Body of pancreas (tissue), 4 donors: Measurements from ENCODE around the gene TSHZ2. TPM values are rescaled to one million over a fixed set of nuclear protein-coding genes. Genes with fewer than 3 reads are reported as not detected.
A peak's percentile ranks its signal among the peaks of the same experiment; 100 is the strongest.

ENCODE experiments used
- ATAC-seq: fragments of 150-250 bp; one replicate; pipeline ENCODE4 v1.9.1; 2016
- DNase-seq, 4 donors: peaks; one replicate each; pipeline ENCODE4 v3.0.0-alpha.2; 2019
- H3K27ac ChIP-seq, 4 donors: fragments of 200-600 bp; sonication (generic); 1 replicate in 3 of 4; 2 replicates in 1 of 4; pipeline versions ENCODE4 v1.5.1 to v1.6.1; 2016 to 2019; ENCODE audit warnings: mild to moderate bottlenecking in 1 of 4, mixed read lengths in 1 of 4, moderate library complexity in 1 of 4
- H3K27me3 ChIP-seq, 2 donors: fragments of 200-600 bp; sonication (generic); one replicate each; pipeline ENCODE4 v1.6.0; 2016; ENCODE audit warnings: mild to moderate bottlenecking in 1 of 2
- H3K36me3 ChIP-seq, 2 donors: fragments of 200-600 bp; sonication (generic); replicated peaks in 1 of 2; 2 replicates each; pipeline ENCODE4 v1.5.1; 2016; ENCODE audit warnings: low read depth in 2 of 2; ENCODE audit not compliant: insufficient read depth in 1 of 2
- H3K4me1 ChIP-seq: fragments of 200-600 bp; sonication (generic); one replicate; pipeline ENCODE4 v1.6.0; 2016
- H3K4me3 ChIP-seq, 2 donors: fragments of 200-600 bp; sonication (generic); 1 replicate in 1 of 2; 2 replicates in 1 of 2; pipeline ENCODE4 v1.5.1; 2016 to 2019
- H3K9me3 ChIP-seq, 3 donors: fragments of 200-600 bp; sonication (generic); 1 replicate in 2 of 3; 2 replicates in 1 of 3; pipeline ENCODE4 v1.5.1; 2016
- POLR2A ChIP-seq, 3 donors: fragments of 450-650 bp; IDR thresholded peaks; one replicate each; pipeline ENCODE4 v1.6.1; 2016; ENCODE audit warnings: antibody characterized with exemption in 3 of 3, mild to moderate bottlenecking in 2 of 3
- WGBS, 2 donors: methylation state at CpG; one replicate each; pipeline ENCODE4 v1.1.5; 2017; 5-methylcytosine and 5-hydroxymethylcytosine counted together
- intact Hi-C: fragments of 100-400 bp; cut with DNase I; formaldehyde crosslinking; loops from one replicate; pipeline ENCODE4 v1.15.1; 2023
- total RNA-seq, 2 donors: library from RNA; depleted of rRNA; stranded (reverse); fragments of >200 nt; gene quantifications; one replicate each; pipeline ENCODE4 v1.1.0, GENCODE V29; 2016
- TF ChIP-seq, protein P1 (sequence below), 7 experiments: fragments of 450-650 bp in 4 of 7; fragments of 200-600 bp in 3 of 7; sonication (generic) in 3 of 7; IDR thresholded peaks; one replicate each; pipeline ENCODE4 v1.5.1; 2016 to 2019; ENCODE audit warnings: antibody characterized with exemption in 7 of 7

Gene TSHZ2
- total RNA-seq, 2 donors from 2014 or later, result 6.0 to 9.6 TPM

DNA sequence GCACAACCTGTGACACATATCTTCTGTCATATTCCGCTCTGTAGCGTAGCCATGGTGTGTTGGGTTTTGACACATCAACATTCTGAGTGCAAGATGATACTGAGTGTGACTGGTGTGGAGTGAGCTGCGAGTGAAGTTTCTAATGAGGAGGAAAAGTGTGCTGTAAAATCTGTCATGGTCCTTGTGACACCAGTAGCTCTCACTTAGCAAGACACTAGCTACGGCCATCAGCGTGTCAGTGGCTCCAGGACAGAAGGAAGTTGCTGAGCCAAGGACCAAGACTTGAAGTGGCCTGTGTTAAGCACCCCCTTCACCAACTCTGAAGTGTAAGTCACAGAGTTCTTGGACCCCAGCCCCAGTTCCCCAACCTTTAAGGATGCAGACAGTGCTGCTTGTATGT is 72.1 kb downstream of the TSHZ2 start:
- TF ChIP-seq, protein P1, sequence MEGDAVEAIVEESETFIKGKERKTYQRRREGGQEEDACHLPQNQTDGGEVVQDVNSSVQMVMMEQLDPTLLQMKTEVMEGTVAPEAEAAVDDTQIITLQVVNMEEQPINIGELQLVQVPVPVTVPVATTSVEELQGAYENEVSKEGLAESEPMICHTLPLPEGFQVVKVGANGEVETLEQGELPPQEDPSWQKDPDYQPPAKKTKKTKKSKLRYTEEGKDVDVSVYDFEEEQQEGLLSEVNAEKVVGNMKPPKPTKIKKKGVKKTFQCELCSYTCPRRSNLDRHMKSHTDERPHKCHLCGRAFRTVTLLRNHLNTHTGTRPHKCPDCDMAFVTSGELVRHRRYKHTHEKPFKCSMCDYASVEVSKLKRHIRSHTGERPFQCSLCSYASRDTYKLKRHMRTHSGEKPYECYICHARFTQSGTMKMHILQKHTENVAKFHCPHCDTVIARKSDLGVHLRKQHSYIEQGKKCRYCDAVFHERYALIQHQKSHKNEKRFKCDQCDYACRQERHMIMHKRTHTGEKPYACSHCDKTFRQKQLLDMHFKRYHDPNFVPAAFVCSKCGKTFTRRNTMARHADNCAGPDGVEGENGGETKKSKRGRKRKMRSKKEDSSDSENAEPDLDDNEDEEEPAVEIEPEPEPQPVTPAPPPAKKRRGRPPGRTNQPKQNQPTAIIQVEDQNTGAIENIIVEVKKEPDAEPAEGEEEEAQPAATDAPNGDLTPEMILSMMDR (IDR thresholded peaks at IDR 0.05), result no peak
- TF ChIP-seq POLR2A (IDR thresholded peaks at IDR 0.05), result no peak
- H3K4me1 ChIP-seq, result peaks cover 4% of the 10 kb centered on the region
- no peak for ATAC-seq
- intact Hi-C loops, result no loop called here
- WGBS, 2 donors, result 90 to 92% methylated on average over 5 of the region's 5 CpGs
- H3K27ac ChIP-seq, result no peak overlapping the region
- H3K4me3 ChIP-seq, result no peak overlapping the region
- H3K36me3 ChIP-seq, result no peaks in the 10 kb centered on the region
- DNase-seq, result no peak
- H3K9me3 ChIP-seq, result no peaks in the 10 kb centered on the region
- H3K27me3 ChIP-seq, result no peaks in the 10 kb centered on the region

DNA sequence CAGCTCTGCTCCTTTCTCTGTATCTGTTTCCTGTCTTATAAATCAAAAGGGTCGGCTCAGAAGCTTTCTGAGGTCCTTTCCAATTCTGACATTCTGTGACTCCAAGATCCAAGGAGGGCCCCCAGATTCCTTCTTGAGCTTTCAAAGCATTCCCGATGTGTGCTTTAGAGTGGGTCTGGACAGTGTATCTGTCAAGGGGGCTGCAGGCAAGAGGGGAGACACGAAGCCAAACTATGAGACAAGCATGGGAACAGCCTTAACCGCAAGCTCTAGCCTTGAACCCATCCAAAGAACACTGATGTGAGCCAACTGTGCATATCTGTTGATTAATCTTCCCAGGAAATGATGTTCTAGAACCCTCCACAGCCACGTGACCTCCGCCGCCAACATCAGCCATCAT is 73.8 kb downstream of the TSHZ2 start:
- DNase-seq (peak in 2 of 4 donors; percentile 18 to 51), ATAC-seq (peak; percentile 58)
- Histone ChIP-seq H3K27me3 (no peaks in the 10 kb centered on the region), H3K4me1 (peaks cover 4% of the 10 kb centered on the region), H3K27ac (peak overlapping the region in 1 of 4 donors; percentile 24), H3K9me3 (no peaks in the 10 kb centered on the region), H3K36me3 (no peaks in the 10 kb centered on the region), H3K4me3 (no peak overlapping the region)
- intact Hi-C loops, result no loop called here
- TF ChIP-seq POLR2A (IDR thresholded peaks at IDR 0.05), result no peak
- TF ChIP-seq, protein P1 (IDR thresholded peaks at IDR 0.05), result no peak
- WGBS, 2 donors, result 60 to 66% methylated on average over 6 to 7 of the region's 7 CpGs

DNA sequence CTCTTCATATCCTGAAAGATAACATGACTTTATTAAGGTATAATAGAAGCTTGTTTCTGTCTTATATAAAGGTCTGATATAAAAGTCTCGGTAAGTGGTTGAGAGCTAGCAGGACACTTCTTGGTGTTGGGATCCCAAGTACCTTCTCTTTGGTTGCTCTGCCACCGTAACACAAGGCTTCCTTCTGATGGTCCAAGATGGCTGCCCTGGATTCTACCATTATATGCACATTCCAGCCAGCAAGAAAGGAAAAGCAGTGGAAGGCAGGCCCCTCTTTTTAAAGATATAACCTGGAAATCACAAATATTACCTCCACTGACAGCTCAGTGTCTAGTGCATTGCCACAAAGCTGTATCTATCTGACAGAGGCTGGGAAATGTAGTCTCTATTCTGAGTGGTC is 75.0 kb downstream of the TSHZ2 start:
- Histone ChIP-seq H3K4me1 (no peaks in the 10 kb centered on the region), H3K36me3 (no peaks in the 10 kb centered on the region), H3K27me3 (no peaks in the 10 kb centered on the region), H3K4me3 (no peak overlapping the region), H3K9me3 (no peaks in the 10 kb centered on the region), H3K27ac (no peak overlapping the region)
- 86 to 93% methylated on average over 2 of the region's 2 CpGs for WGBS, 2 donors
- TF ChIP-seq, protein P1 (IDR thresholded peaks at IDR 0.05), result no peak
- no peak for TF ChIP-seq POLR2A (IDR thresholded peaks at IDR 0.05)
- DNase-seq, result no peak
- no peak for ATAC-seq
- intact Hi-C loops, result no loop called here

DNA sequence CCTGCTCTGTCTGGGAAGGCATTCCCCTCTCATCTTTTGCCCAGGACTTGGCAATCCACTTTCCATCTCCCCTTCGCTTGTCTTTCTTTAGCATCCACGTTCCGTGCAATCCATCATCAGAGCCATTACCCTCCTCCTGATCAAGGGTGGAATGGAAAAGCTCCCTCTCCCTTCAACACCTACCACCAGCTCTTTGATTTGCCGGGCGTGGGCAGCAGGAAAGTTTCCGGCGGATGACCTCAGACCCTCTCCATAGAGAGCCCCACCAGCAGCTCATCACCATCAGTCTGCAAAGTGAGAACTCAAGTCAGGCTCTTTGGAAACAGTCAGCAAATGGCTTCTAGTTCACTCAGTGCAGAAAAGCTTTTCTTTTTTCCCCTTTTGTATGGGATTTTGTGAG is 76.2 kb downstream of the TSHZ2 start:
- ATAC-seq, result no peak
- 79 to 80% methylated on average over 7 of the region's 7 CpGs for WGBS, 2 donors

DNA sequence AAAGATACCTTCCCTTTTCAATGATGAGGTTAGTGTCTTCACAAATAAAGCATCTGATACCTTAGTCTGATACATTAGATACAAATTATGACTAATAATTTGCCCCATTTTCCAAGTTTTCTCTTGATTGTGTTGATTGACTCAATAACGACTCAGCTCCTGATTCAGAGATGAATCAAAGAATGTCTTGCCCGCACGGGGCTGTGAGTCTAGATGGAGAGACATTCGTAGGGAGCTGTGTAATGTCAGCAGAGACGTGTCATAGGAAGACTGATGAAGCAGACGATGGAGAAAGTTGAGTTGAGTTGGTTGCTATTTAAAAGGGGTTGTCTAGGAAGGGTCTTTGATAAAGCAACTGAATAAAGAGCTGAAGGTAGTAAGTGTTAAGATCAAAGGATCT is 78.2 kb downstream of the TSHZ2 start:
- Histone ChIP-seq H3K27ac (no peak overlapping the region), H3K9me3 (no peaks in the 10 kb centered on the region), H3K4me3 (no peak overlapping the region), H3K27me3 (no peaks in the 10 kb centered on the region), H3K4me1 (no peaks in the 10 kb centered on the region), H3K36me3 (no peaks in the 10 kb centered on the region)
- intact Hi-C loops, result no loop called here
- WGBS, 2 donors, result 66 to 69% methylated on average over 6 of the region's 6 CpGs
- DNase-seq (no peak), ATAC-seq (no peak)
- TF ChIP-seq, protein P1 (IDR thresholded peaks at IDR 0.05), result no peak
- TF ChIP-seq POLR2A (IDR thresholded peaks at IDR 0.05), result no peak

More for the DNA sequence above, 76.2 kb downstream of the TSHZ2 start:
- Histone ChIP-seq H3K4me1 (no peaks in the 10 kb centered on the region), H3K36me3 (no peaks in the 10 kb centered on the region), H3K27me3 (no peaks in the 10 kb centered on the region), H3K9me3 (no peaks in the 10 kb centered on the region), H3K27ac (no peak overlapping the region), H3K4me3 (no peak overlapping the region)
- TF ChIP-seq, protein P1 (IDR thresholded peaks at IDR 0.05), result no peak
- TF ChIP-seq POLR2A (IDR thresholded peaks at IDR 0.05), result no peak
- intact Hi-C loops, result no loop called here
- DNase-seq, result no peak
